WTC11 (cell line): ENCODE measurements around the gene TSSK1B.

Experiments
- ATF3 ChIP-seq: sonication (generic); formaldehyde crosslinking; conservative IDR thresholded peaks from 2 replicates; pipeline ENCODE4 v1.8.1; 2022; ENCODE audit warnings: mild to moderate bottlenecking, missing genetic modification reagents
- ATF6 ChIP-seq: sonication (generic); formaldehyde crosslinking; IDR thresholded peaks from 2 replicates; pipeline ENCODE4 v1.8.1; 2023; ENCODE audit warnings: mild to moderate bottlenecking, missing genetic modification reagents
- CTCF ChIP-seq: fragments of 200-600 bp; IDR thresholded peaks from 2 replicates; pipeline ENCODE4 v1.8.0; 2022; ENCODE audit warnings: antibody characterized with exemption
- E2F4 ChIP-seq: sonication (generic); formaldehyde crosslinking; IDR thresholded peaks from 2 replicates; pipeline ENCODE4 v1.8.1; 2022; ENCODE audit warnings: low read depth, mild to moderate bottlenecking, moderate library complexity, missing genetic modification reagents, borderline replicate concordance
- FOXJ3 ChIP-seq: sonication (generic); formaldehyde crosslinking; IDR thresholded peaks from 2 replicates; pipeline ENCODE4 v1.9.0; 2021; ENCODE audit warnings: missing genetic modification reagents, mild to moderate bottlenecking, borderline replicate concordance
- JUN ChIP-seq: sonication (generic); formaldehyde crosslinking; IDR thresholded peaks from 2 replicates; pipeline ENCODE4 v1.8.0; 2023; ENCODE audit warnings: mild to moderate bottlenecking, missing genetic modification reagents
- KAT7 ChIP-seq: sonication (generic); formaldehyde crosslinking; IDR thresholded peaks from 2 replicates; pipeline ENCODE4 v1.8.1; 2023; ENCODE audit warnings: missing genetic modification reagents, mild to moderate bottlenecking, borderline replicate concordance
- NR2C2 ChIP-seq: sonication (generic); formaldehyde crosslinking; IDR thresholded peaks from 2 replicates; pipeline ENCODE4 v1.8.0; 2022; ENCODE audit warnings: mild to moderate bottlenecking, missing genetic modification reagents
- ZNF138 ChIP-seq: sonication (generic); formaldehyde crosslinking; conservative IDR thresholded peaks from 2 replicates; pipeline ENCODE4 v1.8.1; 2022; ENCODE audit warnings: mild to moderate bottlenecking, moderate library complexity, missing genetic modification reagents
- ZNF423 ChIP-seq: fragments of 250-450 bp; sonication (Bioruptor Pico); IDR thresholded peaks from 2 replicates; pipeline ENCODE4 v2.1.2; 2022; ENCODE audit warnings: mild to moderate bottlenecking, moderate library complexity

GRCh38 chr5:113433862-113434612 lies 752 bp downstream of the TSSK1B start:
- no peak for TF ChIP-seq FOXJ3 (CRISPR knock-in tag)
- TF ChIP-seq CTCF, result no peak
- no peak for TF ChIP-seq E2F4 (CRISPR knock-in tag)
- TF ChIP-seq ATF6 (CRISPR knock-in tag), result no peak
- TF ChIP-seq ATF3 (CRISPR knock-in tag), result no peak
- TF ChIP-seq ZNF138 (CRISPR knock-in tag), result no peak
- no peak for TF ChIP-seq NR2C2
- no peak for TF ChIP-seq JUN
- TF ChIP-seq KAT7 (CRISPR knock-in tag), result no peak
- TF ChIP-seq ZNF423, result no peak
